NOMO-1 treated with DMSO at 0.1 percent for 48 hours (cell line): ENCODE results near the gene ULBP2.
"Not testable (repeated sequence)": the region's sequence is repeated elsewhere in the genome, so short reads cannot be mapped to it uniquely, and the experiment has no call there.

ENCODE experiments used
- DNase-seq: peaks from one replicate; lab custom pipeline; 2025; ENCODE audit not compliant: unreplicated experiment; lab: John Stamatoyannopoulos, UW

ULBP2 gene

DNA sequence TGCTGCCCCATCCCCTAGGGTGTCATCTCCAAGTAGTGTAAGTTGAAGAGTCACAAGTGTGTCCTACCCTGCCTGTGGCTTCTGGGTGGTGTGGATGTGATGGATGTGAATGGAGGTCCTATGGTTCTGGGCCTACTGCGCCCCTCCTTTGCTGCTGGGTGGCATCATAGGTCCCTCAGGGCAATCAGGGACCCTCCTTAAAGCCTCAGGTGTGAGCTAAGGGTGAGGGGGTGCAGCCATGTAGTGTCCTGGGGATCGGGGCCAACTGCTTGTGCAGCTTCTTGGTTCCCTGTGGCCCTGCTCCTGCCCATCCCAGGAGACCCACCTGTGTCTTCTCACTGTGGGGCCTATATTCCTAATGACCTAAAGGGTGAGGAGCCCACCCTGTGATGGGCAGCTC is 24.5 kb downstream of the ULBP2 start:
- DNase-seq = not testable (repeated sequence)

DNA sequence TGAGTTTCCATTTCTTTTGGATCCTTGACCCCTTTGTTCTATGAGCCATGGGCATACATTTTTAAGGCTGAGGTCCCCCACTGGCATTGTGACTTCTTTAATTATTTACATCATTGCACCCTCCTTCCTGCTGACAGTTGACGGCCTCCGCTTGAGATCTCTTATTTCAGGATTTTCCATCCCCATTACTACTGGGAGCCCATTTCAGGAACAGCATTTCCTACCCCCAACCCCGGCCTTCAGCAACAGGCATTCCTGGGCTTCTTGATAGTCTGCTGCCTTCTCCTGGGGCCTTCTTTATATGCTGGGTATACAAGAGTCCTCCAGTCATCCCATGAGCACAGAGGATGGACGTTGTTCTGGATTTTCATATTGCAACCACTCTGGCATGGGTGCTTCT is 25.8 kb downstream of the ULBP2 start:
- no peak for DNase-seq

DNA sequence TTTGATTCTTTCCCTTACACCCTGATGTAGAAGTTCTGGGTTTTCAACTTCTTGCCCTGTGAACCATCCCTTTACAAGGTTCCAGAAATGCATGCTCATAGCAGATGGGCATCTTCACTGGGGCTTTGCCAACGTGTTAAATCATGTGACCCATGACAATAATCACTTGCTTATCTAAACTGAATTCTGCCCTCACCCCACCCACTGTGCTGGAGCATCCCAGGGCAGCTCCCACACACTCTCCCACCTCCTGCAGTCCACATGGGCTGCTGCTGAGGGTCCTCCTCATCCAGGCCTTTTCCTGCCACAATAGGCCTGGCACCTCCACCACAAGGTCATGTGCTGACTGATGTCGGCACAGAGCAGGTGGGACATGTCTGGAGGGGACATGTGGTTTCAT is 26.2 kb downstream of the ULBP2 start:
- DNase-seq = not testable (repeated sequence)

DNA sequence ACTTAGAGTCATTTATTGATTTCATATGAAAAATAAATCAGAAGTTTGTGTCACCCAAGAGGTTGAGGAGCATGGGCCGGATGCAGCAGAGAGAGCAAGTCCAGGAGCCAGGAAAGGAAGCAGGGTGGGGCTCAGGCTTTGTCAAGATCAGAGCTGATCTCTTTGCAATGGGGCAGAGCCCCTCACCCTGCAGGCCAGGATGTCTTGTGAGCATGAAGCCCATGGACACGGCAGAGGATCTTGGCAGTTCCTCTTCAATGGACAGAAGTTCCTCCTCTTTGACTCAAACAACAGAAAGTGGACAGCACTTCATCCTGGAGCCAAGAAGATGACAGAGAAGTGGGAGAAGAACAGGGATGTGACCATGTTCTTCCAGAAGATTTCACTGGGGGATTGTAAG is 27.1 kb downstream of the ULBP2 start:
- not testable (repeated sequence) for DNase-seq

- DNase-seq = no peak
Measured at GRCh38 chr6:149969635-149970034, 27.8 kb downstream of the ULBP2 start.

DNA sequence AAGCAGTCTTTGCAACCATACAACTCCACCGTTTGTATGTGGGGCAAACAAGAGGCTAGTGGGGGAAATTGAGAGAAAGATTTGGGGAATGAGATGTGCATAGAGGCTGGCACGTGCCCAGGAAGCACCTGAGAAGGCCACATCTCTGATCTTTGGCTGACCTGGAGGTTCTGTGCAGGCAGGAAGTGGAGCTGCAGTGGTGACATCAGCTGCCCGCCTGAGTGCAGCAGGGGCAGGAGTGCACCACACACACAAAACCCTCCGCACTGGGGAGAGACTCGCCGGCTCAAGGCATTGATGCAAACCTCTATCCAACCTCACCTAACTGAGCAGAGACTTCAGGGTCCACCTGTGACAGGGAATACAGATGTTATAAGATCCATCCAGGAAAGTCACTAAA is 32.6 kb downstream of the ULBP2 start:
- DNase-seq = not testable (repeated sequence)

DNA sequence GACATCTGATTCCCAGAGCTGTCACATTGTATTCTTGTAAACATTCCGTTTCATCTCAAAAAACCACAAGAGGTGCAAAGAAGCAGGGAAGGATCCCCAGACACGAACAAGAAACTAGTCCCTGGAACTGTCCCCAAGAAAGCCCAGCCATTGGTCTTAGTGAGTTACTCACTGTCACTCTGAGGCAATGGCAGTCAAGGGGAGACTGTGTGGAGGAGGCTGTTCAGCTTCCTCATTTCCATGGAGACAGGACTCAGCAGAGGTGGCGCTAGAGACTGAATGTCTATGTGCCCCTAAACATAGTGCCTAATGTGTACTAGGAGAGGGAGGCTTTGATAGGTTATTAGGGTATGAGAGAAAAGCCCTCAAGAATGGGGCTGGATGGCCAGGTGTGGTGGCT is 33.0 kb downstream of the ULBP2 start:
- peak; percentile 43 for DNase-seq

GRCh38 chr6:149975400-149975799 is 33.6 kb downstream of the ULBP2 start:
- DNase-seq = no peak

GRCh38 chr6:149977221-149977620 is 35.4 kb downstream of the ULBP2 start:
- no peak for DNase-seq

DNA sequence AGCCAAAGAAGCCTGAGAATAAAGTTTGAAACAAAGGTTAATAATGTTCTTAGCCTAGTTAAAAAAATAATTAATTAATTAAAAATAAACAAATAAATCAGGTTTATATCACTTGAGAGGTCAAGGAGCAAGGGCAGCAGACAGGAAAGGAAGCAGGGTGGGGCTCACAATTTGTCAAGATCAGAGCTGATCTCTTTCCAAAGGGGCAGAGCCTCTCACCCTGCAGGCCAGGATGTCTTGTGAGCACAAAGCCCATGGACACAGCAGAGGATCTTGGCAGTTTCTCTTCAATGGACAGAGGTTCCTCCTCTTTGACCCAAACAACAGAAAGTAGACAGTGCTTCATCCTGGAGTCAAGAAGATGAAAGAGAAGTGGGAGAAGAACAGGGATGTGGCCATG is 36.8 kb downstream of the ULBP2 start:
- no peak for DNase-seq

DNA sequence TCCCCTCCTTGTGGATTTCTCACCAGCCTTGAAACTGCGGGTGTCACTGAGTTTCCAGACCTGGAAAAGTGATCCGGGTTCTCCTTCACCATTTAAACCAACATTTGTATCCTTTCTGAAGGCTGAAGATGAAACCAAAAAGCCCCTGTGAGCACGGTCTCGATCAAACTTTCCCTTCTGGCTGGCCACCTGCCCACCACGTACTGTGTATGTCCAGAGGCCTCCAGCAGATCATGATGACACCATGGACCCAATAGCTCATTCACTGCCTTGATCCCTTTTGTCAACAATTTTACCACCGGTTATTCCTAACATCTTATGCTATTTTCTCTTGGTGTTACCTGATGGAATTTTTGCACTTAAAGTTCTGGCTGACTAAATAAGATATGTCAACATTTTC is 37.5 kb downstream of the ULBP2 start:
- no peak for DNase-seq

DNA sequence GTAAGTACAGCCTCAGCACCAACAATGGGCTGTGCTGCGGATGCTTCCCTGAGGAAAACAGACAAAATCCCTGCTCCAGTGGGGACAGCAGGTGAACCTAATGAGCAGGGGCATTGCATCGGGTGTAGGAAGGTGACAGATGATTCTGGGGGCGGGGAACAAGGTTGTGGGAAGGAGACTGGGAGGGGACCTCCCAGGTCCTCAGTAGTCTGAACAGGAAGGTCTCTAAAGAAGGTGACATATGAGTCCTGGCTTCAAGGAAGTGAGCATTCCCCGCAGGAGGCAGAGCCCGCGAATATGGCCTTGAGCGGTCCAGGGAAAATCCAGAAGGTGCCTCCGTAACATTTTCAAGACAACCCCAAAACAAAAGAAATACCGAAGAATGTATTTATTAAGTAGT is 41.3 kb downstream of the ULBP2 start:
- no peak for DNase-seq

GRCh38 chr6:149984773-149985172 is 43.0 kb downstream of the ULBP2 start:
- DNase-seq = no peak

GRCh38 chr6:149985481-149985937 is 43.7 kb downstream of the ULBP2 start:
- no peak for DNase-seq

DNA sequence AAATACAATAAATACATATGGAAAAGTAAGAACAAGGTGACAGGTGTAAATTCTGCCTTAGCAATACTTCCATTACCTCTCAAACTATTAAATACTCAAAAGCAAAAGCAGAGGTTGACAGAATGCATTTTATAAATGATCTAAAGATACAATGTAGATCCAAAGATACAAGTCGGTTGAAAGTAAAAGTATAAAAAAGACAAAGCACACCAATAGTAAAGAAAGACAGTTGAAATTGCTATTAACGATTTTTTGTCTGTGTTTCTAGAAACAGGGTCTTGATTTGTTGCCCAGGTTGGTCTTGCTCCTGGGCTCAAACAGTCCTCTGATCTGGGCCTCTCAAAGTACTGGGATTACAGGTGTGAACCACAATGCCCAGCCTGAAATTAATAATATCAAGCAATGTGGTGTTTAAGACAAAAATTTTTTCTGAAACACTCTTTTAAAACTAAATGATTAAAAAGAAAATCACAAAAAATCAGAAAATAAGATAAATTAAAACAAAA is 45.8 kb downstream of the ULBP2 start:
- DNase-seq = no peak

DNA sequence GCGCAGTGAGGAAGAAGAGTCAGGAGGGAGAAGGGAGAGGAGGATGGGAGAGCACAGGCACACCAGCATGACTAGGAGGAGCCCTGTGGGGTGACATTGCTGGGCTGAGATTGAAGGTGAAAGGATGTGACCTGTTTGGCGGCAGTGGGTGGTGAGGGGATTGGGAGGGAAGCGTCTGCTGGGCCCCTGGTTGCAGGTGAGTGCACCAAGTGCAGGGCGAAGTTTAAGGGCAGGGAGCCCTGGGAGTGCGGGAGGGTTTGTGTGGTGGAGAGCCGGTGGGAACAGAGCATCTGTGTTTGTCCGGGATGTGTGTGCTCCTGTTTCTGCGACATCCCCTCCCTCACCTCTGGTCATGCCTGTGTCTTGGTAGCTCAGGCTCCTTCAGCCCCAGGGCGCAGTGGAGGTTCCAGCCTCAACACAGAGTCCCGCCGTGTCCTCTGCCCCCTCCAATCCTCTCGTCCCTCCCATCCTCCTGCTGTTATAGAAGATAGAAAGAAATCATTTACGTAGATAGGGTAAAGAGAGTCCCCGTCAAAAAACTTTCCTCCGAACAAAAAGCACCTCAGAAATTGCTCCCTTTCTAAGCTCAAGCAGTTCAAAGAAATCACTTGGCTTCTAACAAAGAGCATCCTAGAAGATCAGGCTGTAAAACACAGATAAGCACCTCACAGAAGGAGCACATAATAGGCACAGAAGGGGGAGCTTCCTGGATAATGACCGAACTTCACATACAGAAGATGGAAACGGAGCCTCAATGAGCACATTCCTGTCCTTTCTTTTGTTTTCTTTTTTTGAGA is 46.9 kb downstream of the ULBP2 start:
- DNase-seq = no peak

DNA sequence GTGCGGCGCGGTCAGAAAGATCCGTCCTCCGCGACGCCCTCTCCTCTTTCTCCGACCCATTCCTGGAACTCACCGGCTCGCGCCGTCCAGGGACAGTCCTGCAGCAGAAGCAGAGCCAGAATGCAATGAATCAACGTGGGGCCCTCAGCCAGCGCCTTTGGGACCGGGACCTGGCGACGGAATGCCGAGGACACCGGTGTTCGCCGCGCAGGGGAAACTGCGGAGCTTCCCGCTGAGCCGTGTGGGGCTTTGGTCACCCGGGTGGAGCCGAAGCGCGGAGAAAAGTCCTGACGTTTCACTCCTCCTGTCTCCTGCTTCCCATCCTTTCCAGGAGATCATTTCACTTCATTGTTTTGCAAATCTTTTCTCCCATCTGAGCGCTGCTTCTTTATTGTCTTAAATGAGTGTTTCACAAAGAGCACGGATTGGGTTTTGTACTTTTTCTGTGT is 48.4 kb downstream of the ULBP2 start:
- DNase-seq = no peak

DNA sequence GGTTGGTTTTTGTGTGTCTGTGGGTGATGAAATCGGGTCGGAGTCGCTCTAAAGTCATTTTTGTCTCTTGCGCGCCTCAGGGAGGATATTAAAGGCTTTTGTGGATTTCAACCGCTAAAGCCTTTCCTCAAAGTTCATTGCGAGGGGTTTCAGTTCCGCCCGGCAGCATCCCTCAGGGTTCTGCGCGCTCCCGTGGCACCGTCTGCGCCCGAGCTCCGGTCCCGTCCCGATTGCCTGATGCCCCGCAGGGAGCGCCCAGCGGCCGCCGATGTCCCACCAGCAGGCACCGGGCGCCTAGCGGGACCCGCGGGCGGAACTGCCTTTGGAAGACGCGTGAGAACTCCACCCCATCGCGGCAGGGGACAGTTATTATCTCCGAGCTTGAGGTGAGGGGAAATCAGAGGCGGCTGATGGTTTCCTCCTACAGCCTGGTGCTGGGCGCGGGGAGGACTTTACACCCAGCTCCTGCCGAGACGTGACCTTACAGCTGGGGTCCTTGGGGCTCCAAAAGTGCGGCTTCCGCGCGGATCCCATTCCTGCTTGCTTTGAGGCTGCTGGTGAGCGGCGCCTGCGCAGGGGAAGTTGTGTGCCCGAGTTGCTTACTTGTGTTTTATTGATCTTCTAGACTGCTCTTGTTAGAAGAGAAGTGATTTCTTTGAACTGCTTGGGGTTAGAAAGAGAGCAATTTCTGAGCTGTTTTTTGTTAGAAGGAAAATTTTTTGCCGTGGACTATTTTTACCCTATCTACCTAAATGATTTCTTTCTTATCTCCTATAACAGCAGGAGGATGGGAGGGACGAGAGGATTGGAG is 49.1 kb downstream of the ULBP2 start:
- peak; percentile 29 for DNase-seq

DNA sequence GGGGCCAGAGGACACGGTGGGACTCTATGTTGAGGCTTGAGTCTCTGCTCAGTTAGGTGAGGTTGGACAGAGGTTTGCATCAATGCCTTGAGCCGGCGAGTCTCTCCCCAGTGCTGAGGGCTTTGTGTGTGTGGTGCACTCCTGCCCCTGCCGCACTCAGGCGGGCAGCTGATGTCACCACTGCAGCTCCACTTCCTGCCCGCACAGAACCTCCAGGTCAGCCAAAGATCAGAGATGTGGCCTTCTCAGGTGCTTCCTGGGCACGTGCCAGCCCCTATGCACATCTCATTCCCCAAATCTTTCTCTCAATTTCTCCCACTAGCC is 49.6 kb downstream of the ULBP2 start:
- not testable (repeated sequence) for DNase-seq

GRCh38 chr6:149991838-149992237 is 50.0 kb downstream of the ULBP2 start:
- DNase-seq = no peak

DNA sequence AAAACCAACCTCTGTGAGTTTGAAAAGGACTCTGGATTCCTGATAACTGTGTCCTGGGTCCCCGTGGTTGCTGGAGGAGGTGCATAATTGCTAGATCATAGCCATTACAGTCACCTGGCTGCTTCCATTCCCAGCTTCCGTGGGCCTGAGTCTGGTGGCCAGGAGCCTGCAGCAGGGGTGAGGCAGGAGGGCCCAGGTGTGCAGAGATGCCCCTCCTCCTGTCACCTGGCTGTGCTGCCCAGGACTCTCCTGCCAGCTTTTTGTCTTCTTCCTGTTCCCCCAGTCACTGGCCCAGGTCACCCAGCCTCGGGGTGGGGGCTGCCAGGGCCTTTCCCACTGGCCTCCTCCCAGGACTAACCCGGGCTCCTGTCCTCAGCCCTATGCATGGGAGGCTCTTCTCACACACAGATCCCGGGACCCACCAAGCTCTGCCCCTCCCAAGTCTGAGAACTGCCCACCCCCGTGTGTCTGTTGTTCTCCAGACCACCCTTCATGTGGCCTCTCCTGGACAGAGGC is 53.5 kb downstream of the ULBP2 start:
- no peak for DNase-seq

DNA sequence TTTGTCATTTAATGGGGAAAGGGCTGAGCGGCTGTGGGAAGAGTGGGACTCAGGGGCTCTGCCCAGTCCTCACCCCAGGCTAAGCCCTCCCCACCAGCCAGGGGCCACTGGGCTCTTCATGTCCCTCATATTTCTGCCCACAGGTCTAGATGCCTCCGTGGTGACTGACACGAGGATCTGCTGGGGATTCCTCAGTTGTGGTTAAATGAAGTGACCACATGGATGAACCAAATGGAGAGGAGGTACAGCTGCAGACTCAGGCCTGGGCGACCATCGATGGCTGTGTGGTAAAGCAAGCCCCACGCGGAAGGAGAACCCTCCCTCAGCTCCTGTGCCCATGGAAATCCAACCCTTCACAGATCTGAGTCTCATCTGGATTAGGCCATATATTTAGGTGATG is 54.2 kb downstream of the ULBP2 start:
- DNase-seq = no peak
